Ovary (tissue), 9 donors: ENCODE data around the gene CHCHD6. TPM values are rescaled to one million over a fixed set of nuclear protein-coding genes. Genes with fewer than 3 reads are reported as not detected.
A peak's percentile ranks its signal among the peaks of the same experiment; 100 is the strongest.

ENCODE experiments used
- DNase-seq, 5 donors: peaks; one replicate each; pipeline ENCODE4 v3.0.0-alpha.2; 2019 to 2020
- H3K27ac ChIP-seq, 2 donors: fragments of 200-600 bp; one replicate each; pipeline versions ENCODE4 v1.5.1 to v1.8.0; 2019 to 2022
- H3K27me3 ChIP-seq: fragments of 200-600 bp; one replicate; pipeline ENCODE4 v1.8.0; 2022
- H3K36me3 ChIP-seq: fragments of 200-600 bp; sonication (generic); one replicate; pipeline ENCODE4 v1.5.1; 2019
- H3K4me1 ChIP-seq: one replicate; pipeline ENCODE4 v1.8.1; 2013; ENCODE audit warnings: mild to moderate bottlenecking, moderate library complexity; ENCODE audit not compliant: insufficient read depth
- H3K4me3 ChIP-seq: fragments of 200-600 bp; sonication (generic); one replicate; pipeline ENCODE4 v1.5.1; 2017
- H3K9me3 ChIP-seq, 2 donors: fragments of 200-600 bp in 1 of 2; sonication (generic) in 1 of 2; one replicate each; pipeline versions ENCODE4 v1.5.1 to v1.8.1; 2013 to 2019; ENCODE audit warnings: mild to moderate bottlenecking in 1 of 2, moderate library complexity in 1 of 2
- CTCF ChIP-seq, 3 donors: fragments of 450-650 bp in 2 of 3; fragments of 200-600 bp in 1 of 3; IDR thresholded peaks; one replicate each; pipeline versions ENCODE4 v1.5.1 to v1.8.0; 2016 to 2022; ENCODE audit warnings: antibody characterized with exemption in 3 of 3, mild to moderate bottlenecking in 1 of 3
- EP300 ChIP-seq: sonication (generic); formaldehyde crosslinking; IDR thresholded peaks from one replicate; pipeline ENCODE4 v1.6.1; 2017; ENCODE audit warnings: antibody characterized with exemption
- POLR2A ChIP-seq: fragments of 450-650 bp; IDR thresholded peaks from one replicate; pipeline ENCODE4 v1.6.1; 2017; ENCODE audit warnings: antibody characterized with exemption, mild to moderate bottlenecking, moderate library complexity
- WGBS, 3 donors: extraction: QIAGEN DNeasy Blood & Tissue Kit in 1 of 3; methylation state at CpG; one replicate each; pipeline versions ENCODE4 v1.1.5 to v1.1.7; 2013 to 2017; 5-methylcytosine and 5-hydroxymethylcytosine counted together
- intact Hi-C, 4 donors: fragments of 100-400 bp; cut with DNase I; formaldehyde crosslinking; loops; one replicate each; pipeline versions ENCODE4 v1.11.0 to v1.15.1; 2022 to 2023
- polyA plus RNA-seq, 2 donors: library from polyadenylated mRNA; stranded (reverse); fragments of 200-250 nt in 1 of 2; fragments of 350-450 nt in 1 of 2; fragmentation: Illumina TruSeq in 1 of 2; extraction: RNeasy Lipid Tissue Mini Kit (QIAGEN cat#74804) in 1 of 2; gene quantifications; one replicate each; pipeline ENCODE4 v1.2.3, GENCODE V29; 2013 to 2014
- total RNA-seq, 7 donors: library from RNA; depleted of rRNA in 2 of 7; stranded (reverse); fragments of >200 nt in 2 of 7; fragmentation: NEBNext Ultra II Directional in 3 of 7; extraction: Animal tissue kit (Norgen Biotek cat#: 25700) in 3 of 7; gene quantifications; one replicate each; pipeline versions ENCODE4 v1.1.0 to v1.2.4, GENCODE V29; 2016 to 2023
- donor health status: DM: no; HTN: no; CAD: no; lungs with moderate emphysema.
- donor health status: DM: no; HTN: no; CAD: no.
- donor health status: Bipolar disorder and iron deficiency.
- donor health status: DM: yes; HTN: yes; CAD: no.
- donor health status: DM: no; HTN: no; CAD: no.
- donor health status: DM: yes; HTN: yes; CAD: no.

Gene CHCHD6
- total and polyA plus RNA-seq, 9 donors: 8.5 to 24.6 (median 19.5) TPM

GRCh38 chr3:126951561-126951960, 247.5 kb downstream of the CHCHD6 start:
- H3K36me3 ChIP-seq: no peaks in the 10 kb centered on the region
- no peak for DNase-seq
- H3K4me3 ChIP-seq: no peak overlapping the region

GRCh38 chr3:126952261-126952982, 248.4 kb downstream of the CHCHD6 start:
- H3K27ac ChIP-seq: no peak overlapping the region
- H3K4me1 ChIP-seq: peaks cover 4% of the 10 kb centered on the region
- H3K27me3 ChIP-seq: no peaks in the 10 kb centered on the region
- no peaks in the 10 kb centered on the region for H3K9me3 ChIP-seq
- intact Hi-C loops: no loop called here
- DNase-seq: no peak
- TF ChIP-seq EP300 (no peak), POLR2A (no peak), CTCF (IDR thresholded peaks at IDR 0.05) (no peak)
- H3K4me3 ChIP-seq: no peak overlapping the region
- H3K36me3 ChIP-seq: no peaks in the 10 kb centered on the region
- WGBS, 3 donors: 91 to 93% (median 93%) methylated on average over 10 of the region's 10 CpGs

More at GRCh38 chr3:126951561-126951960, 247.5 kb downstream of the CHCHD6 start:
- no peaks in the 10 kb centered on the region for H3K4me1 ChIP-seq
- 94 to 96% (median 95%) methylated on average over 5 of the region's 5 CpGs for WGBS, 3 donors
- no peaks in the 10 kb centered on the region for H3K27me3 ChIP-seq
- intact Hi-C loops: no loop called here
- TF ChIP-seq POLR2A (no peak), EP300 (no peak), CTCF (IDR thresholded peaks at IDR 0.05) (no peak)
- H3K9me3 ChIP-seq: no peaks in the 10 kb centered on the region
- H3K27ac ChIP-seq: no peak overlapping the region

DNA sequence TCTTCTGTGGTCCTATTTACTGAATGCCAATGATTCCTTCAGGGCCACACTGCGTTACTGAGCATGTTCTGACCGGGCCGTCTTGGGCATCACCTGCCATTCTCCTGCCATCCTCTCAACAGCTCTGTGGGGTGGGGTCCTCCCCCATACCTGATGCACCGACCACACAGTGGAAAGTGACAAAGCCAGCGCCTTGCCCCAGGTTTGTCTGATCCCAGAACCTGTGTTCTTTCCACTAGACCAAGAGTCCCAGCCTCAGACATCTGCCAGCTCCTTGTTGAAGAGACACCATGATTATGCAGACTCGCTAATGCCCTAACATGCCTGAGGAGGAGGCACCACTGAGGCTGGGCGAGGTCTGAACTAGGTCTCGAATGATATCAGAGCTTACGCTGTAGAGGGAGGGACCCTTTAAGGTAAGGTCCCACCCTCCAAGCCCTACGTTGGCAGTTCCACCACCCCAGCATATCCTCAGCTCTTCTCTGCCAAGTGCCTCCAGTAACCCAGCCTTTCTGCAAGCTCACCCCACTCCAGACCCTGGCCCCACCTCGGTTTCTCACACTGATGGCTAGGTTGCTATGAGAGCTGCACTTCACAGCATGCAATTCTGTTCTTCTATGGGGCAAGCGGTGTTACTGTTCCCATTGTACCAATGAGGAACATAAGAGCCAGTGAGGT, 249.1 kb downstream of the CHCHD6 start:
- no peak overlapping the region for H3K4me3 ChIP-seq
- DNase-seq: no peak
- no peaks in the 10 kb centered on the region for H3K36me3 ChIP-seq
- no peak overlapping the region for H3K27ac ChIP-seq
- TF ChIP-seq CTCF (IDR thresholded peaks at IDR 0.05) (no peak), POLR2A (no peak), EP300 (no peak)
- H3K4me1 ChIP-seq: peaks cover 4% of the 10 kb centered on the region
- intact Hi-C loops: no loop called here
- H3K9me3 ChIP-seq: no peaks in the 10 kb centered on the region
- no peaks in the 10 kb centered on the region for H3K27me3 ChIP-seq
- WGBS, 3 donors: 95 to 96% (median 96%) methylated on average over 12 of the region's 12 CpGs

- Histone ChIP-seq H3K4me3 (no peak overlapping the region), H3K9me3 (no peaks in the 10 kb centered on the region), H3K27ac (no peak overlapping the region), H3K4me1 (peaks cover 4% of the 10 kb centered on the region), H3K36me3 (no peaks in the 10 kb centered on the region), H3K27me3 (no peaks in the 10 kb centered on the region)
- 87 to 91% (median 91%) methylated on average over 10 of the region's 10 CpGs for WGBS, 3 donors
- DNase-seq: peak in 2 of 5 donors; percentile 5 to 20
- intact Hi-C loops: no loop called here
- TF ChIP-seq CTCF (IDR thresholded peaks at IDR 0.05): no peak
- TF ChIP-seq POLR2A: no peak
- no peak for TF ChIP-seq EP300
These were observed 250.3 kb downstream of the CHCHD6 start for GRCh38 chr3:126954141-126954842.
